GM21367 (cell line): ENCODE data around the gene RNF146.
A peak's percentile ranks its signal among the peaks of the same experiment; 100 is the strongest.
"Not testable (repeated sequence)": the region's sequence is repeated elsewhere in the genome, so short reads cannot be mapped to it uniquely, and the experiment has no call there.

Experiments
- ATAC-seq: cut with Tn5 transposase; IDR thresholded peaks from one replicate; pipeline ENCODE4 v1.9.1; 2021; ENCODE audit not compliant: unreplicated experiment

Gene RNF146

DNA sequence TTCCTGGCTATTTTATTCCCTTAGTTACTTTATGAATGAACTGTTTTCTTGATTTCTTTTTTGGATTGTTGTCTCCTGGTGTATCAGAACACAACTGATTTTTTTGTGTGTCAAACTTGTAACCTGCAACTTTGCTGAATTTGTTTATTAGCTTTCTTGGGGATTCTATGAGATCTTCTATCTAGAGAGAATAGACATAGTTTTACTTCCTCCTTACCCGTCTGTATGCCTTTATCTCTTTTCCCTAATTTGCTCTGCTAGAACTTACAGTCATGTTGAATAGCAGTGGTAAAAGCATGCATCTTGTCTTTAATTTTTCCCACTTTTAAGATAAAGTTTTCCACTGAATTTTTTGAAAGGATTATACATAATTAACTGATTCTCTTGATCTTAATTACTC is 13.2 kb downstream of the RNF146 start:
- ATAC-seq = peak; percentile 60

DNA sequence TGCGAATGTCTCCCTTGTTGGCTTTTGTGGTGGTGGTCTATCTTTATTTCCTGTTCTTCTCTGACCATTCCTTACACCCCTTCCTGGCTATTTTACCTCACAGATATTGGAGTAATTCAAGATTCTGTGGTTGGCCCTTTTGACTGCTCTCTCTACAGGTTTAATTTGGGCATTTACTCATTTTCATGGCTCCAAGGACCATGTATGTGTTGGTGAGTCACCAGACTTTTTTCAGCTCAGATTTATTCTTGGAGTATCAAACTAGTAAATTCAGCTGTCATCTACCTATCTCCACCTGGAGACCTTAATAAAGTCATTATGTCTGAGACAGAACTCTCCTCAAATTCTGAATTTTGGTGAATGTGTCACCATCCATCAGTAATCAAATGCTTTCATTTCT is 15.5 kb downstream of the RNF146 start:
- ATAC-seq = no peak

DNA sequence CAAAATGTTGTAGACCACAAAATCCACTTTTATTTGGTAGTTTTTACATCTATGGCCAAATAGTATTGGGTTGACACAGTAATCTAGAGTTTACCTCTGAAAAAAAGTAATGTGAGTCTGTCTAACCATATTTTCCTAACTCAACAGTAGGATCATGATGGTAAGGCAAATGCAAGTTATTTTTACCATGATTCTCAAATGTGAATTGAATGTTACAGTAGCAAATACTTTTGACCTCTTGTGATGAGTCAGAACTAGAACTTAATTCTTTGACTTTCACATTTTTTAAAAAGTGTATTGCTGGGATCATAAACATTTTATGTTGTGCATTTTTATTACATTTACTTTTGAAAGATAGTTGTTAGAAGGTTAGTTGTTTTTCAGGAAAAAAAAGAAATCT is 22.0 kb downstream of the RNF146 start:
- ATAC-seq = no peak

DNA sequence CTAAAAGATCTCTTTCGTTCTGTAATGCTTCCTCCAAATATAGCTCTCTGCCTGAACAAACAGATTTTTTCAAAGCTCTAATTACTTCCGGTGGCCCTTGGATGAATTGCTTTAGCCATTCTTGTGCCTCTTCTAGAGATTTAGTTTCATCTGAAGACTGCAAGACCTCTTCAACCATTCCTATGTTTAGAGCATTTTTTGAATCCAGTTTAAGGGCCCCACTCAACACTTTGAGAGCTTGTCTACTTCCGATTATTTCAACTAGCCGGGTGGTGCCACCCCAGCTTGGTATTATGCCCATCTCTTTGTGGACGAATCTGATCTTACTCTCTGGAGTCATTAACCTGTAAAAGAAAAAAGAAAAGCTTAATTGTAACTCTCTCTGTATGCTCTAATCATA is 23.3 kb downstream of the RNF146 start:
- no peak for ATAC-seq

DNA sequence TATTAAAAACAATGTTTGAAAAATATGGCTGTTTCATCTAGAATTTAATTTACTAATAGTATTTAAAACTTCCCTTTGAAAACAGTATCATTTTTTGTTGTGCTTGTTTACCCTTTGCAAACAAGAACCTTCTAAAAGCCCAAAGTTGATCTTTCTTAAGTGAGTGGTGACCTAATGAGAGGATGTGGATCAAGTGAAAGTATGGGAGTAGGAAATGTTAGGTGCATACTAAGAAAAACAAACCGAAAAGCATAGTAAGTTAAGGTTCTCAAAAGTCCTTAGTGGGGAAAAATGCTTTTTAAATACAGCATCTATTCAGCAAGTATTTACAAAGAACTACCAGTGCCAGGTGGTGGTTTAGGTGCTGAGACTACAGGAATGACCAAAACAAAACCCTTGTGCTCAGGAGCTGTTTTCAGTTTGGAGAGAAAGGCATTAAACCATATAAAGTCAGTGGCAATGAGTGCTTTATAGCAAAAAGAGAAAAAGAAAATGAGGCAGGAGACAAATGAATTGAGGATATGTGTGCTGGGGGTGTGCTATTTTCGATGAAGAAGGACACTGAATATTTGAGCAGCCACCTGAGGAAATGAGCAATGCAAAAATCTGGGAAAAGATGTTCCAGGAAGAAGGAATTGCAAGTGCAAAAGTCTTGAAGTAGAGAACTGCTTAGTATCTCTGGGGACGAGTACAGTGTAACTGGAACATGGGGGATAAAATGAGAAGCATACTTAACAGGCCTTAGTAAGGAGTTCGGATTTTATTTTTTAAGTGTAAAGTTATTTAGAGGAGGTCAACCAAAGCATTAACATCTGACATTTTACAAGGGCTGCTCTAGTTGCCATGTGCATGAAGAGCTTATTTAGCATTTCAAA is 24.0 kb downstream of the RNF146 start:
- ATAC-seq = peak; percentile 34

DNA sequence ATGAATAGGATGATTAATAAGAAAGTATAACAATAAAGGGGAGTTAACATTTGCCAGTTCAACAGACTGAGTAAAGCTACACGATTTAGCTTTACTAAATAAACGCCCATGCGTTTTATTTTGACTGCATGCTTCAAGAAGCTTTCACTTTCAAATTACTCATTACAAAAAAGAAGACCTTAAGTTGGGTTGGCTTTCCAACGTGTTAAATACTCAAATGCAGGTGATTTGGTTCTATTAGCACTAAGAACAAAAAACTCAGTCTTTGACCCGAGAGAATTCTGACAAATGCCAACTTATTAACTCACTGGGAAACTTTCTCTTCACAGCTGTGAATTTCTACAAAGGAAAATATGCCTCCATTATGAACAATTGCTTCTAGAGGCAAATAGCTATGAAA is 24.8 kb downstream of the RNF146 start:
- ATAC-seq = peak; percentile 76

DNA sequence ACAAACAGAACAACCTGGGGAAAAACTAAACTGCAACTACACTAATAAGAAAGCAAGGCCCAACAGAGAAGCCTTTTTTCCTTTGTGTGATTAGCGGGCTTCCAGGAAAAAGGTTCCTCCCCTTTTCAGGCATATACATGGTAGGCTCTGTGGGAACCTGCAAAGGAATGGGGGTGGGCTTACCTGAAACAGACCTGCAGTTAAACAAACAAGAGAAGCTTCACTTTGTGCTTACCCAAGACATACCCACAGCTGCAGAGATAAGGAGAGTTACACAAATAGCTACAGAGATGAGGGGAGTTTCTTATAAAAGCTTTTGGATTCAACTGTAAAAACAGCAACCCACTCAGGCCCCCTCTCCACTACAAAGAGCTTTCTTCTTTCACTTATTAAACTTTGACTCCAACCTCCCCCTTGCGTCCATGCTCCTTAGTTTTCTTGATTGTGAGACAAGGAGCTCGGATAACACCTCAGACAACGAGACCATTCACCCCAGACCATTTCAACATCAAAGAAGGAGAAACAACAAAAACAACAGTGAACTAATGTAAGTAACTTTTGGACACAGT is 30.9 kb downstream of the RNF146 start:
- ATAC-seq = no peak

DNA sequence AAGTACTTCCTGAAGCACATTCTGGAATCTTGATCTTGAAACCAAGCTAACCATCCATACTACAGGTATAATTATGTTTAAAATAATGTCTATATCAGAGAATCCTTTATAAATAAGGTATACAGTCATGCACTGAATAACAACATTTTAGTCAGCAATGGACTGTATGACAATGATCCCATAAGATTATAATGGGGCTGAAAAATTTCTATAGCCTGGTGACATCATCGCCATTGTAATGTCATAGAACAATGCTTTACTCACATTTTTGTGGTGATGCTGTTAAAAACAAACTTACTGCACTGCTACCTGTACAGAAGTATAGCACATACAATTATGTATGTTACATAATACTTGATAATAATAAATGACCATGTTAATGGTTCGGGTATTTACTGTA is 31.8 kb downstream of the RNF146 start:
- ATAC-seq = no peak

DNA sequence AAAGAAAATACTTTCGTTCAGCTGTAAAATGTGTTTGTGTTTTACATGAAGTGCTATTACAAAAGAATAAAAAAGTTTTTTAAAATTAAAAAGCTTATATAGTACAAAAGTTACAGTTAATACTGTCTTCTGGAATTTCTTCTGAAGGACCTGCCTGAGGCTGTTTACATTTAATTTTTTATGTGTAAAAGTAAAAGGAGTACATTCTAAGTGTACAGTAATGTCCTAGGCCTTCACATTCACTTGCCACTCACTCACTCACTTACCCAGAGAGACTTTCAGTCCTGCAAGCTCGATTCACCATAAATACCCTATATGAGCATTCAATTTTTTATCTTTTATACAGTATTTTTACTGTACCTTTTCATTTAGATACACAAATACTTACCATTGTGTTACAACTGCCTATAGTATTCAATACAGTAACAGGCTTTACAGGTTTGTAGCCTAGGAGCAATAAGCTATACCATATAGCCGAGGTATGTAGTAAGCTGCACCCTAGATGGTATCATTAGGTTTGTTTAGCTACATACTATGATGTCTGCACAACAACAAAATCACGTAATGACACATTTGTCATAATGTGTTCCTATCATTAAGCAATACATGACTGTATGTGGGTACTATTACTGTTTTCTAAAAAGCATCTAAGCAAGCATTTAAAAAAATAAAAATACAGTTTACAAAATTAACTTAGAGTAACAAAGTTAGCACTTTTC is 33.0 kb downstream of the RNF146 start:
- ATAC-seq = no peak

DNA sequence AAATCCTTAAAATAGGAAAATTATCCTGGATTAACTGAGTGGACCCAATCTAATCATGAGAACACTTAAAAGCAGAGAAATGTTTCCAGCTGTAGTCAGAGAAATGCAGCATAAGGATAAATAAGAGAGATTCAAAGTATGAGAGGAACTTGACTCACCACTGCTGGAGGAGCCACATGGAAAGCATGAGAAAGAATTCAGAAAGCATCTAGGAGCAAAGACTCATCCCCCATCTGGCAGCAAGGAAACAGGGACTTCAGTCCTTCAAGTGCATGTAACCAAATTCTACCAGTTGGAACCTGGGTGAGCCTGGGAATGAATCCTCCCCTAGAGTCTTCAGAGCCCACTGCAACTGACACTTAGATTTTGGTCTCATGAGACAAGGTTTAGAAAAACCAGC is 33.7 kb downstream of the RNF146 start:
- no peak for ATAC-seq

DNA sequence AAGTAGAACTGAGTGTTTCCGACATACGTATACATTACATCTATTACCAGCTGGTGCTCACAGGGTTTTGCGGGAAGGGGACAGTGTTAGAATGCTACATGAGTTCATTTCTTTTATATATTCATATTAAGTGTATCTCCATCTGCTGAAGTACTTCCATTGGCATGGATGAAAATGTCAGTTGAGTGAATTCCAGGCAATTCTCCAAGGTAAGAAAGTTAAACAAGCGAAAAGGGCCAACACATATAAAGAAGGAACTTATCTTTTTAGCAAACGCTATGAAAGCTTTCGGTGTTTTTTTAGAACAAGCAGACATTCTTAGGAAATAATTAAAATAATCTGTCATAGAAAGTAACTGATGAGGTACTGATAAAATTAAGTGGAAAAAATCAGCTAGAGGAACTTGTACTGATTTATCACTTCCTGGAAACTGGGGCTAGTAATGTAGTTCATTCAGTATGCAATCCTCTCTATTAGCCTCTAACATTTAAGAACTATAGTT is 34.6 kb downstream of the RNF146 start:
- no peak for ATAC-seq

DNA sequence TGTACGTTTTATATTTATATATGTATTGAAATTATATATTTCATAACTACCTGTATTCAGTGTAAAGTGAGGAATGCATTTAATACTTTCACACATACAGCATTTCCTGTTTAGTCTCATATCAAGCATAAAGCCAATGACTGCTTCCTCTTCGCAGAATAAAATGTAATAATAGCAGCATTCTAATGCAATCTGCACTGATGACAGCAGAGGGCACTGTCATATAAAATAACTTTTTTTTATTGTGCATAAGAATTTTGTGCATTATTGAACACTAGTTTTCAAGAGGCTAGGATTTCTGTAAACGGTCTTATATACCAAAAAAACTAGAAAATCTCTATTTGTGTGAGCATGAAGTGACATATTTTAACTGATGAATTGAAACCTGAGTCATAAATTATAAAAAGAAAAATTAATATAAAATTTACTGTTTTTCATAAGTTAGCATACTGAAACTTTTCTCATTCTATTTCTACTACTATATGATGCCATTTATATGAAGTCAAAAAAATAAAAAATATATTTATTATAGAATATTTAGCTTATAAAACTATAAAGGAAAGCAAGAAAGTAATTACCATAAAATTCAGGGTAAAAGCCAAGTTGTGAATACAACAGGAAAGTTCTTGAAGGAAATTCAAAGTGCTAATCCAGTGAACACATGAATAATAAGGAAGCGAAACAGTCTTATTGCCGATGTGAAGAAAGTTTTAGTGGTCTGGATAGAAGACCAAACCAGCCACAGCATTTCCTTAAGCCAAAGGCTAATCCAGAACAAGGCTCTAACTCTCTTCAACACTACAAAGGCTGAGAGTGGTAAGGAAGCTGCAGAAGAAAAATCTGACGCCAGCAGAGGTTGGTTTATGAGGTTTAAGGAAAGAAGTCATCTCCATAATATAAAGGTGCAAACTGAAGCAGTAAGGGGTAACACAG is 36.3 kb downstream of the RNF146 start:
- peak; percentile 80 for ATAC-seq

DNA sequence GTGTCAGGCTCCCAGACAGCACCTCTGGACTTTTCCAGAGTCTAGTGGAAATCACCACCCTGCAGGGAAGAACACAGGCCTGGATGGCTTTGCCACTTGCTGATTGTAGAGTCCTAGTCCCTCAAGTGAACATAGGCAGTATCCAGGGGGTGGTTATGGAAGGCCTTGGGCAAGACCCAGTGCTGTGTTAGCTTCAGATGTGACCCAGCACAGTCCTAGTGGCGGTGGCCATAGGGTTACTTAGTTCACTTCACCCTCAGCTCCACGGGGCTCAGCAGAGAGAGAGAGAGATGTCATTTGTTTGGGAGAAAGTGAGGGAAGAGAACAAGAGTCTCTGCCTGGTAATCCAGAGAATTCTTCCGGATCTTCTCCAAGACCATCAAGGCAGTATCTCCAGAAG is 37.3 kb downstream of the RNF146 start:
- no peak for ATAC-seq

DNA sequence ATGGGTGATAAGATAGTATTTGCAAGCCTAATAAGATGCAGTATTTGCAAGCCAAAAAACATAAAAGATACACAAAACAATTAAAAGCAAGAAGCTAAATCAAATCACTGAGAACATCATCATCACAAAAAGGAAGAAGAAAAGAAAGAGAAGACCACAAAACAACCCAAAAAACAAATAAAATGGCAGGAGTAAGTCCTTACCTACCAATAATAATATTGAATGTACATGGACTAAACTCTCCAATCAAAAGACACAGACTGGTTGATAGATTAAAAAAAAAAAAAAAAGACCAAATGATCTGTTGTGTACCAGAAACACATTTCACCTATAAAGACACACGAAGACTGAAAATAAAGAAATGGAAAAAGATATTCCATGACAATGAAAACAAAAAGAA is 39.1 kb downstream of the RNF146 start:
- ATAC-seq = no peak

DNA sequence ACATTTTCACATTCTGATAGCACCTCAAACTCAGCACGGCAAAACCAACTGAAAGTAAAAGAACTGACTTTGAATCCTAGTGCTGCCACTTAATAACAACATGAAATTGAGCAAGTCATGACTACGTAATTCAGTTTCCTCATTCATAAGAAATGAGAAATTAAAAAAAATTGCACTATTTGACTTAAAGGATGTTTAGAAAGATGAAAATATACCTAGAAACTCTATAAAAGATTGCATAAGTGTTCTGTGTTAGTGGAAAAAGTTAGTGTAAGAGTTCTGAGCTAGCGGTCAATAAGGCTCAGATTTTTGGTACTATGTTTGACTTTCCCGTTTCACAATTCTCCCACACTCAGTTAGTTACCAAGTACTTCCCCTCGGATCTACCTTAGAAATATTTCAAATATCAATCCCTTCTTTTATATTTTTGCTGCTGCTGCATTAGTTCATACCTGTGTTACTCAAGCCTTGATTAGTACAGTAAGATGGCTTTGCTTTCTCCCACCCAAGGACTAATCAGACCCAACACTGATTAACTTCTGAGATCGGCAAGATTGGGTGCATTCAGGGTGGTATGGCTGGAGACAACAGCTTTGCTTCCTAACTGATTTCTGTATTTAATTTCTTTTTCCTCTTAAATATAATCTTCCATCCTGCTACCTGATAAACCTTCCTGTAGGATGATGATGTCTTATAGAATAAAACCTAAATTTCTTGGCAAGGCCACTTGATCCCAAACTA is 50.9 kb downstream of the RNF146 start:
- no peak for ATAC-seq

DNA sequence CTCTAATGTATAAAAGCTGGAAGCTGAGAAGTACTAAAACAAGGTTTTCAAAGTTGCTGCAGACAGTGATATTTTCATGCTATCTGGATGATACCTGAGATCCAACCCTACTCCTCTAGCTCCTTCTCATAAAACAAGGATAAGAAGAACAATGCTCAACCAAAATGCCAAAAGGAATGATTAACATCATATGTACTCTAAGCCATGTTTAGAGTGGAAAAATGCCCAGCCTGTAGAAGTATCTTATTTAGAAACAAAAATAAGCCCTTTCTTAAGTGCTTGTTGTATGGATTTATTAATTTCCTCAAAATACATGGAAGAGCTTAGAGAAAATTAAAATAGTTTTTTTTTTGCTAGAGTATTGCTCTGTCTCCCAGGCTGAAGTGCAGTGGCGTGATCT is 53.0 kb downstream of the RNF146 start:
- ATAC-seq = no peak

DNA sequence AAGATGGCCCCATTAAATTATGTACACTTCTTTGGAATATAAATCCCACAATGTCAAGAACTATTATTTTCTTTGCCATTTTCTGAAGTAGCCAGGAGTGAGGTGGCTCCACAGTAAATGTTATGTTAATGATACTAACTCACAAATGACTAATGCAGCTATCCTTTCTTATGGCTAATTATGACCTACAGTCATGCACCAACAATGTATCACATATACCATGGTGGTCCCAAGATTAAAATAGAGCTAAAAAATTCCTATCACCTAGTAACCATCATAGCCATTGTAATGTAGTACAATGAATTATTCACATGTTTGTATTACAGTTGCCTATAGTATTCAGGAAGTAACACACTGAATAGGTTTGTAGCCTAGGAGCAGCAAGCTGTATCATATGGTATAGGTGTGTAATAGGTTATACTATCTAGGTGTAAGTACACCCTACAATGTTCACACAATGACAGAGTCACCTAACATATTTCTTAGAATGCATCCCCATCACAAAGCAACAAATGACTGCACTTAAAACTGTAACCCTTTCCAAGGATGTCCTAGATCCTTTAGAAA is 61.5 kb downstream of the RNF146 start:
- no peak for ATAC-seq

DNA sequence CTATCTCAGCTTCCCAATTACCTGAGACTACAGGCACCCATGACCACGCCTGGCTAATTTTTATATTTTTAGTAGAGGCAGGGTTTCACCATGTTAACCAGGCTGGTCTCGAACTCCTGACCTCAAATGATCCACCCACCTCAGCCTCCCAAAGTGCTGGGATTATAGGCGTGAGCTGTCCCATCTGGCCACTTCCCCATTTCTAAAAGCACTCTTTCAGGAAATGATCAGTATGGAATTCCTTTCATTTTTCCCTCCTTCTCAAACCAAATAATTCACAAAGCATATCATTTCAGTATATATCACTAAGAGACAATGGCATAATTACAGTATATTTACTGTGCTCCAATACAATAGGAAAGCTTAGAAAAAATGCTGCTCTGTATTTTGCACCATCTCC is 64.6 kb downstream of the RNF146 start:
- ATAC-seq = not testable (repeated sequence)

DNA sequence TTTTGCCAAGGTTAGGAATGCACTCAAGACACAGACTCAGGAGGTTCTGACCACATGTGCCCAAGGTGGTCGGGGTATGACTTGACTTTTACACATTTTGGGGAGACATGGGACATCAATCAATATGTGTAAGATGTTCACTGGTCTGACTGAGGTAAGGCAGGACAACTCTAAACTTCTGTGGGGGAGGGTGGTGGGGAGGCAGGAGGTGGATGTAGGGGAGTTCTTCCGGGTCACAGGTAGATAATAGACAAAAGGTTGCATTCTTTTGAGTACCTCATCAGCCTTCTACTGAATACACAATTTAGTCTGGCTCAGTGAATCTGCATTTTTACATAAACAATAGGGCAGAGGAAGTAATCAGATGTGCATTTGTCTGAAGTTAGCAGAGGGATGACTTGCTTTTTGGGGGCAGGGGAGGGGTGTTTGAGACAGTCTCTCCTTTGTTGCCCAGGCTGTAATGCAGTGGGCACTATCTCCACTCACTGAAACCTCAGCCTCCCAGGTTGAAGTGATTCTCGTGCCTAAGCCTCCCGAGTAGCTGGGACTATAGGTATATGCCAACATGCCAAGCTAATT is 65.8 kb downstream of the RNF146 start:
- no peak for ATAC-seq
